ENCODE results near the gene SOST.

GRCh38 chr17:43780135-43780534 lies 21.5 kb upstream of the SOST start, which contains the start of gene CFAP97D1:
- TF ChIP-seq EZH2 (IDR thresholded peaks at IDR 0.05; ENCODE audit: low read depth), result no peak
- TF ChIP-seq, protein P1, sequence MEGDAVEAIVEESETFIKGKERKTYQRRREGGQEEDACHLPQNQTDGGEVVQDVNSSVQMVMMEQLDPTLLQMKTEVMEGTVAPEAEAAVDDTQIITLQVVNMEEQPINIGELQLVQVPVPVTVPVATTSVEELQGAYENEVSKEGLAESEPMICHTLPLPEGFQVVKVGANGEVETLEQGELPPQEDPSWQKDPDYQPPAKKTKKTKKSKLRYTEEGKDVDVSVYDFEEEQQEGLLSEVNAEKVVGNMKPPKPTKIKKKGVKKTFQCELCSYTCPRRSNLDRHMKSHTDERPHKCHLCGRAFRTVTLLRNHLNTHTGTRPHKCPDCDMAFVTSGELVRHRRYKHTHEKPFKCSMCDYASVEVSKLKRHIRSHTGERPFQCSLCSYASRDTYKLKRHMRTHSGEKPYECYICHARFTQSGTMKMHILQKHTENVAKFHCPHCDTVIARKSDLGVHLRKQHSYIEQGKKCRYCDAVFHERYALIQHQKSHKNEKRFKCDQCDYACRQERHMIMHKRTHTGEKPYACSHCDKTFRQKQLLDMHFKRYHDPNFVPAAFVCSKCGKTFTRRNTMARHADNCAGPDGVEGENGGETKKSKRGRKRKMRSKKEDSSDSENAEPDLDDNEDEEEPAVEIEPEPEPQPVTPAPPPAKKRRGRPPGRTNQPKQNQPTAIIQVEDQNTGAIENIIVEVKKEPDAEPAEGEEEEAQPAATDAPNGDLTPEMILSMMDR (conservative IDR thresholded peaks at IDR 0.05), result no peak
